ENCODE results near the gene KDM6A. TPM values are rescaled to one million over a fixed set of nuclear protein-coding genes. Genes with fewer than 3 reads are reported as not detected.
"Not testable (repeated sequence)": the region's sequence is repeated elsewhere in the genome, so short reads cannot be mapped to it uniquely, and the experiment has no call there.

Gene KDM6A
- total RNA-seq, 1 donor: 20.3 TPM

DNA sequence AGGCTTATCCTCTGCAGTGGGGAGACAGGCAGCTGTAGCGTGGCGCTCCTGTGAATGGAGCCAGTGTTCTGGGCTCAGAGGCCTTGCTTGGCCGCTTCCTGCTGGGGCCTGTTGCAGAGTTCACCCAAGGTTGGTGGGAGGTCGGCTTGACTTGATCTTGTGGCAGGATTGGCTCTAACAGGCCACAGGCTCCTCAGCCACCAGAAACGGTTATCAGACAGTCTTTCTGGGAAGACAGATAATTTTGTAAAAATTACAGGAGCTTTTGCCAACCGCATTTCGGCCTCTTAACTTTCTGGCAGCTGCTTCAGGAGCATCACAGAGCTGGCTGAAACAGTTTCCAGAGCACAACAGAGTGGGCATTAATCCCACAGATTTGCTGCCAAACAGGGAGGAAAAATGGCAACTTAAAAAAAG is 261.3 kb downstream of the KDM6A start:
- Histone ChIP-seq H3K9me3 (ENCODE audit: low read depth, low read length) (no peaks in the 10 kb centered on the region), H2AFZ (ENCODE audit: low read length) (peak overlapping the region; percentile 60), H3K27me3 (ENCODE audit: insufficient read depth, low read length) (peaks cover 4% of the 10 kb centered on the region), H3K36me3 (ENCODE audit: insufficient read depth, low read length) (no peaks in the 10 kb centered on the region), H3K4me1 (ENCODE audit: insufficient read depth, low read length) (no peaks in the 10 kb centered on the region), H4K20me1 (ENCODE audit: insufficient read depth, low read length) (no peaks in the 10 kb centered on the region), H3K4me3 (ENCODE audit: insufficient read depth, low read length) (no peak overlapping the region), H3K4me2 (ENCODE audit: insufficient read depth, low read length) (no peak overlapping the region), H3K79me2 (ENCODE audit: insufficient read depth, low read length) (no peaks in the 10 kb centered on the region), H3K27ac (ENCODE audit: low read depth, low read length) (no peak overlapping the region)
- TF ChIP-seq, protein P1, sequence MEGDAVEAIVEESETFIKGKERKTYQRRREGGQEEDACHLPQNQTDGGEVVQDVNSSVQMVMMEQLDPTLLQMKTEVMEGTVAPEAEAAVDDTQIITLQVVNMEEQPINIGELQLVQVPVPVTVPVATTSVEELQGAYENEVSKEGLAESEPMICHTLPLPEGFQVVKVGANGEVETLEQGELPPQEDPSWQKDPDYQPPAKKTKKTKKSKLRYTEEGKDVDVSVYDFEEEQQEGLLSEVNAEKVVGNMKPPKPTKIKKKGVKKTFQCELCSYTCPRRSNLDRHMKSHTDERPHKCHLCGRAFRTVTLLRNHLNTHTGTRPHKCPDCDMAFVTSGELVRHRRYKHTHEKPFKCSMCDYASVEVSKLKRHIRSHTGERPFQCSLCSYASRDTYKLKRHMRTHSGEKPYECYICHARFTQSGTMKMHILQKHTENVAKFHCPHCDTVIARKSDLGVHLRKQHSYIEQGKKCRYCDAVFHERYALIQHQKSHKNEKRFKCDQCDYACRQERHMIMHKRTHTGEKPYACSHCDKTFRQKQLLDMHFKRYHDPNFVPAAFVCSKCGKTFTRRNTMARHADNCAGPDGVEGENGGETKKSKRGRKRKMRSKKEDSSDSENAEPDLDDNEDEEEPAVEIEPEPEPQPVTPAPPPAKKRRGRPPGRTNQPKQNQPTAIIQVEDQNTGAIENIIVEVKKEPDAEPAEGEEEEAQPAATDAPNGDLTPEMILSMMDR (IDR thresholded peaks at IDR 0.05; ENCODE audit: extremely low read depth, low read depth, low read length): no peak
- no peak for DNase-seq (ENCODE audit: insufficient read length, low spot score, missing footprints)

DNA sequence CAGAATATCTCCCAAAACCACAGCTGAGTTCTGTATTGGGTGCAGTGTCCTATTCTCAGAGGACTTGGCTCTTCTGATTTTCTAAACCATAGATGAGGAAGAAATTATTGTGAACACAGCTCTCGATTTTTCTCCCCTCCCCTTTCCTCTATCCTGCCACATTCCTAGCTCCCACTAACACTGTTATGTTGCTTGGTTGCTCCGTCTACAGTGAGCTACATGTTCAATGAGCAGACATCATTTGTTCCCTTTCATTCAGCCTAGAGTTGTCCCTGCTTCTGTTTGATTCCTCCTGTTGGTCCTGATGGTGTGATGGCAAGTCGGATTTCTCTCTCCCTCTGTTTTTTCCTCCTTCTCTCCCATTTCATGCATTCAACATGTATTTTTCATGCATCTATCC is 261.8 kb downstream of the KDM6A start:
- no peak overlapping the region for H3K27ac ChIP-seq (ENCODE audit: low read depth, low read length)
- TF ChIP-seq, protein P1 (IDR thresholded peaks at IDR 0.05; ENCODE audit: extremely low read depth, low read depth, low read length): no peak
- H3K4me3 ChIP-seq (ENCODE audit: insufficient read depth, low read length): no peak overlapping the region
- H3K79me2 ChIP-seq (ENCODE audit: insufficient read depth, low read length): no peaks in the 10 kb centered on the region
- H2AFZ ChIP-seq (ENCODE audit: low read length): no peak overlapping the region
- H3K9me3 ChIP-seq (ENCODE audit: low read depth, low read length): no peaks in the 10 kb centered on the region
- peaks cover 4% of the 10 kb centered on the region for H3K27me3 ChIP-seq (ENCODE audit: insufficient read depth, low read length)
- no peaks in the 10 kb centered on the region for H3K36me3 ChIP-seq (ENCODE audit: insufficient read depth, low read length)
- no peaks in the 10 kb centered on the region for H4K20me1 ChIP-seq (ENCODE audit: insufficient read depth, low read length)
- H3K4me1 ChIP-seq (ENCODE audit: insufficient read depth, low read length): no peaks in the 10 kb centered on the region
- no peak overlapping the region for H3K4me2 ChIP-seq (ENCODE audit: insufficient read depth, low read length)
- no peak for DNase-seq (ENCODE audit: insufficient read length, low spot score, missing footprints)

DNA sequence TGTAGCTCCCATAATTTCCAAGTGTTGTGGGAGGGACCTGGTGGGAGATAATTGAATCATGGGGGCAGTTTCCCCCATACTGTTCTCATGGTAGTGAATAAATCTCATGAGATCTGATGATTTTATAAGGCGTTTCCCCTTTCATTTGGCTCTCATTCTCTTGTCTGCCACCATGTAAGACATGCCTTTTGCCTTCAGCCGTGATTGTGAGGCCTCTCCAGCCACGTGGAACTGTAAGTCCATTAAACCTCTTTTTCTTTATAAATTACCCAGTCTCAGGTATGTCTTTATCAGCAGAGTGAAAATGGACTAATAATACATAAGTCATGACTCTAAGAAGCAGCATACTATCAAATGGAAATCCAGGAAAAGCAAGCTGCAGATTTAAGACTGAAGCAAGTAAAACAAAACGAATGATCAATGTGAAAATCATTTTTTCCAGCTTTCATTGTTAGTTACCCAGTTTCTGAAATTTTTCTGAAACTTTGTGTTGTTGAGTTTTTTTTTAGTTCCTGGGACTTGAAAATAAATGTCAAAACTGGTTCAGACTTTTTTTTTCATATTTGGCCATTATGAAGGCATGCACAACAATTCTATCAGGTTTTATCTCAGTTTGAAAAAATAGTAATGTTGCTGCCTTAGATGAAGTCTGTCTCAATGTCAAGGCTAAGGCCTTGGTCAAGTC is 262.5 kb downstream of the KDM6A start:
- H4K20me1 ChIP-seq (ENCODE audit: insufficient read depth, low read length): not testable (repeated sequence)

DNA sequence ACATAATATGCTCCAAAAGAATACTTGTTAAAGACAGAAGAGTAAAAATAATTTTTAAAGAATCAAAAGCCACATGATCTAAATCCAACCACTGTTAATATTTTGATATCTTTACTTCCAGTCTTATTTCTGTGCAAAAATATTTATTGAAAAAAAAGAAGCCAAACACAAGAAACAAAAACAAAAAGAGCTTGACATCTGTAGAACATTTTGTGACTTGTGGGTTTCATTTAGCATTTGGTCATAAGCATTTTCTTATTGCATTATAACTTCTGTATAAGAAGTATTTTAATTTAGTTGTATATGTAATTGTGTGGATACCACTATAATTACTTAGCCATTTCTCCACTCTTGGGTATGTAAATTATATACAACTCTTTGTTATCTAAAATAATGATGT is 264.5 kb downstream of the KDM6A start:
- no peak for DNase-seq (ENCODE audit: insufficient read length, low spot score, missing footprints)
- no peak overlapping the region for H3K4me3 ChIP-seq (ENCODE audit: insufficient read depth, low read length)
- no peaks in the 10 kb centered on the region for H4K20me1 ChIP-seq (ENCODE audit: insufficient read depth, low read length)
- no peak overlapping the region for H2AFZ ChIP-seq (ENCODE audit: low read length)
- H3K9me3 ChIP-seq (ENCODE audit: low read depth, low read length): no peaks in the 10 kb centered on the region
- no peaks in the 10 kb centered on the region for H3K79me2 ChIP-seq (ENCODE audit: insufficient read depth, low read length)
- H3K27ac ChIP-seq (ENCODE audit: low read depth, low read length): no peak overlapping the region
- H3K27me3 ChIP-seq (ENCODE audit: insufficient read depth, low read length): peaks cover 9% of the 10 kb centered on the region
- H3K4me2 ChIP-seq (ENCODE audit: insufficient read depth, low read length): no peak overlapping the region
- no peaks in the 10 kb centered on the region for H3K4me1 ChIP-seq (ENCODE audit: insufficient read depth, low read length)
- TF ChIP-seq, protein P1 (IDR thresholded peaks at IDR 0.05; ENCODE audit: extremely low read depth, low read depth, low read length): no peak
- H3K36me3 ChIP-seq (ENCODE audit: insufficient read depth, low read length): no peaks in the 10 kb centered on the region

More for the DNA sequence above, 262.5 kb downstream of the KDM6A start:
- not testable (repeated sequence) for H3K27me3 ChIP-seq (ENCODE audit: insufficient read depth, low read length); H3K4me2 ChIP-seq (ENCODE audit: insufficient read depth, low read length); H3K4me1 ChIP-seq (ENCODE audit: insufficient read depth, low read length); H2AFZ ChIP-seq (ENCODE audit: low read length); H3K9me3 ChIP-seq (ENCODE audit: low read depth, low read length); H3K4me3 ChIP-seq (ENCODE audit: insufficient read depth, low read length); H3K79me2 ChIP-seq (ENCODE audit: insufficient read depth, low read length); H3K27ac ChIP-seq (ENCODE audit: low read depth, low read length); H3K36me3 ChIP-seq (ENCODE audit: insufficient read depth, low read length); DNase-seq (ENCODE audit: insufficient read length, low spot score, missing footprints)
